BLaER1 treated with 17β-estradiol and CSF1 and Interleukin-3, amounts not matched to agents 10 nM and 100 nM (cell line): ENCODE measurements around the gene TBC1D3E.
"Not testable (repeated sequence)": the region's sequence is repeated elsewhere in the genome, so short reads cannot be mapped to it uniquely, and the experiment has no call there.

Experiments used
- H3K27ac ChIP-seq, 11 experiments: shearing (Covaris generic); formaldehyde crosslinking; 2 replicates each; pipeline ENCODE4 v1.8.1; 2022
- H3K27me3 ChIP-seq, 11 experiments: shearing (Covaris generic); formaldehyde crosslinking; 2 replicates each; pipeline ENCODE4 v1.8.1; 2022
- H3K36me3 ChIP-seq, 11 experiments: shearing (Covaris generic); formaldehyde crosslinking; 2 replicates each; pipeline ENCODE4 v1.8.1; 2022
- H3K4me1 ChIP-seq, 10 experiments: shearing (Covaris generic); formaldehyde crosslinking; 2 replicates each; pipeline ENCODE4 v1.8.1; 2022
- H3K4me2 ChIP-seq, 11 experiments: shearing (Covaris generic); formaldehyde crosslinking; 2 replicates each; pipeline ENCODE4 v1.8.1; 2022
- H3K4me3 ChIP-seq, 10 experiments: shearing (Covaris generic); formaldehyde crosslinking; 2 replicates each; pipeline ENCODE4 v1.8.1; 2022
- H3K9ac ChIP-seq, 11 experiments: shearing (Covaris generic); formaldehyde crosslinking; 2 replicates each; pipeline ENCODE4 v1.8.1; 2022
- H3K9me3 ChIP-seq, 11 experiments: shearing (Covaris generic); formaldehyde crosslinking; replicated peaks in 1 of 11; 2 replicates each; pipeline ENCODE4 v1.8.1; 2022
- H4K20me1 ChIP-seq, 11 experiments: shearing (Covaris generic); formaldehyde crosslinking; 2 replicates each; pipeline ENCODE4 v1.8.1; 2022

Gene TBC1D3E

GRCh38 chr17:38127651-38128050 is at the start of gene TBC1D3E:
TSS of gene TBC1D3E (plus strand) at chr17:38127951. CDS start at chr17:38129496, 1,545 bp downstream.
- not testable (repeated sequence) for H3K4me2 ChIP-seq, H3K27ac ChIP-seq, H3K4me1 ChIP-seq, H3K27me3 ChIP-seq, H4K20me1 ChIP-seq, H3K36me3 ChIP-seq, H3K9me3 ChIP-seq, H3K9ac ChIP-seq, H3K4me3 ChIP-seq

GRCh38 chr17:38087344-38087743 is 40.4 kb upstream of the TBC1D3E start:
- not testable (repeated sequence) for H3K27ac ChIP-seq, H3K4me3 ChIP-seq, H3K4me1 ChIP-seq, H3K4me2 ChIP-seq, H4K20me1 ChIP-seq, H3K36me3 ChIP-seq, H3K27me3 ChIP-seq, H3K9ac ChIP-seq, H3K9me3 ChIP-seq

GRCh38 chr17:38088120-38088519 is 39.6 kb upstream of the TBC1D3E start:
- H3K4me2 ChIP-seq, H3K36me3 ChIP-seq, H3K9ac ChIP-seq, H3K9me3 ChIP-seq, H3K4me3 ChIP-seq, H3K4me1 ChIP-seq, H3K27ac ChIP-seq, H4K20me1 ChIP-seq, H3K27me3 ChIP-seq: not testable (repeated sequence)

- H3K4me2 ChIP-seq, H3K4me3 ChIP-seq, H3K9ac ChIP-seq, H3K36me3 ChIP-seq, H3K27me3 ChIP-seq, H3K27ac ChIP-seq, H4K20me1 ChIP-seq, H3K4me1 ChIP-seq, H3K9me3 ChIP-seq: not testable (repeated sequence)
Observed at GRCh38 chr17:38094059-38094694, 33.6 kb upstream of the TBC1D3E start.

GRCh38 chr17:38099262-38099661 is 28.5 kb upstream of the TBC1D3E start:
- H3K27me3 ChIP-seq, H3K4me2 ChIP-seq: not testable (repeated sequence)

GRCh38 chr17:38119829-38120228 is 7.9 kb upstream of the TBC1D3E start:
- not testable (repeated sequence) for H3K4me2 ChIP-seq, H3K27ac ChIP-seq, H3K9ac ChIP-seq, H3K27me3 ChIP-seq, H4K20me1 ChIP-seq, H3K9me3 ChIP-seq, H3K4me1 ChIP-seq, H3K36me3 ChIP-seq, H3K4me3 ChIP-seq

More at GRCh38 chr17:38099262-38099661, 28.5 kb upstream of the TBC1D3E start:
- not testable (repeated sequence) for H4K20me1 ChIP-seq, H3K4me1 ChIP-seq, H3K27ac ChIP-seq, H3K9me3 ChIP-seq, H3K36me3 ChIP-seq, H3K4me3 ChIP-seq, H3K9ac ChIP-seq

- not testable (repeated sequence) for H3K9ac ChIP-seq, H3K9me3 ChIP-seq, H4K20me1 ChIP-seq, H3K27ac ChIP-seq, H3K36me3 ChIP-seq, H3K27me3 ChIP-seq, H3K4me1 ChIP-seq, H3K4me3 ChIP-seq, H3K4me2 ChIP-seq
Observed at GRCh38 chr17:38134860-38135259, 7.1 kb downstream of the TBC1D3E start.
